ENCODE results near the gene ZNG1B.
"Not testable (repeated sequence)": the region's sequence is repeated elsewhere in the genome, so short reads cannot be mapped to it uniquely, and the experiment has no call there.

DNA sequence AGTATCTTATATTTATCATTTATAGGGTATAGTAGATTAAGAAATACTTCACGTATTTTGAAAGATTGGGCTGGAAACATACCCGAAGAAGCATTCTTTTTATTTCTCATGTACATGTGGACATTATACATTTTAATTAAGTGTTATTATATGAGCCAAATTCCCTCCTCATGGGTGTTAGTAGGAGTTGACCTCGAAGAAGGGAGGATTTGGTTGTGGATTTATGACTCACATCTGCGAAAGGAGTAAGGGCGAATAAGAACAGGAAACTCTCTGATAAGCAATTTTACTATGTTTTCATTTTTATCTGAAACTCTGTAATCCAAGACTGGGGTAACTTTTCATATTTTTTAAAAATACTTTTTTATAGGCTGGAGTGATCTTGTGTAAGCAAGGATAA lies 84.0 kb downstream of the ZNG1B start:
- TF ChIP-seq POLR2A (IDR thresholded peaks at IDR 0.05; ENCODE audit: low read depth, low read length); TAF1 (IDR thresholded peaks at IDR 0.05; ENCODE audit: borderline replicate concordance, low read depth, low read length): not testable (repeated sequence)
